OCI-LY7 (cell line): Measurements from ENCODE around the gene DTX1. TPM values are rescaled to one million over a fixed set of nuclear protein-coding genes. Genes with fewer than 3 reads are reported as not detected.
A peak's percentile ranks its signal among the peaks of the same experiment; 100 is the strongest.

ENCODE experiments used
- BruUV-seq: library from RNA; stranded (reverse); fragments of 400-500 nt; replicated peaks from 2 replicates; lab custom pipeline; 2021; lab: Mats Ljungman, UMichigan
- CTCF ChIA-PET: fragments of 300-600 bp; sonication (Branson Sonifier 250); formaldehyde crosslinking; loops from one replicate; lab custom pipeline; 2022; ENCODE audit warnings: antibody characterized with exemption; ENCODE audit not compliant: unreplicated experiment; lab: Charles Lee
- POLR2A ChIA-PET: fragments of 300-600 bp; sonication (Branson Sonifier 250); formaldehyde crosslinking; loops from one replicate; lab custom pipeline; 2022; ENCODE audit warnings: antibody characterized with exemption; lab: Charles Lee
- DNase-seq: peaks from one replicate; pipeline ENCODE4 v3.0.0-alpha.2; 2015; ENCODE audit warnings: low spot score
- H2AFZ ChIP-seq: fragments of 200-600 bp; sonication (generic), shearing (Covaris generic); 2 replicates; pipeline ENCODE4 v1.6.1; 2014; ENCODE audit warnings: mild to moderate bottlenecking, antibody characterized with exemption, low read length, moderate library complexity
- H3K27ac ChIP-seq: fragments of 200-600 bp; sonication (generic); 2 replicates; pipeline ENCODE4 v1.5.1; 2014; ENCODE audit warnings: mixed run types, low read depth, mild to moderate bottlenecking, moderate library complexity, low read length, inconsistent platforms; ENCODE audit not compliant: poor library complexity, severe bottlenecking
- H3K36me3 ChIP-seq: fragments of 200-600 bp; sonication (generic); 2 replicates; pipeline ENCODE4 v1.6.1; 2014; ENCODE audit warnings: mild to moderate bottlenecking, antibody characterized with exemption, low read length, moderate library complexity, mixed read lengths; ENCODE audit not compliant: insufficient read depth
- H3K4me1 ChIP-seq: fragments of 200-600 bp; sonication (generic); 2 replicates; pipeline ENCODE4 v1.5.1; 2014; ENCODE audit warnings: mild to moderate bottlenecking, low read length; ENCODE audit not compliant: insufficient read depth, poor library complexity, severe bottlenecking
- H3K4me2 ChIP-seq: fragments of 200-600 bp; sonication (generic); 2 replicates; pipeline ENCODE4 v1.6.1; 2014; ENCODE audit warnings: mild to moderate bottlenecking, low read length
- H3K4me3 ChIP-seq: fragments of 200-600 bp; sonication (generic); 2 replicates; pipeline ENCODE4 v1.5.1; 2014; ENCODE audit warnings: mild to moderate bottlenecking, low read depth, low read length; ENCODE audit not compliant: poor library complexity, severe bottlenecking
- H3K79me2 ChIP-seq: fragments of 200-600 bp; sonication (generic); 2 replicates; pipeline ENCODE4 v1.6.1; 2016; ENCODE audit warnings: low read depth, mild to moderate bottlenecking, low read length, moderate library complexity, mixed read lengths; ENCODE audit not compliant: insufficient read depth
- H3K9me2 ChIP-seq: fragments of 200-600 bp; sonication (generic); 2 replicates; pipeline ENCODE4 v1.6.1; 2016; ENCODE audit warnings: mild to moderate bottlenecking, low read length, mixed read lengths; ENCODE audit not compliant: insufficient read depth
- H3K9me3 ChIP-seq: fragments of 200-600 bp; sonication (generic); 2 replicates; pipeline ENCODE4 v1.6.1; 2014; ENCODE audit warnings: mild to moderate bottlenecking, mixed run types, low read length, mixed read lengths
- H4K20me1 ChIP-seq: fragments of 200-600 bp; sonication (generic); 2 replicates; pipeline ENCODE4 v1.6.1; 2014; ENCODE audit warnings: mild to moderate bottlenecking, antibody characterized with exemption, low read length, moderate library complexity, mixed read lengths; ENCODE audit not compliant: insufficient read depth
- CTCF ChIP-seq: fragments of 200-600 bp; sonication (generic); conservative IDR thresholded peaks from 2 replicates; pipeline ENCODE4 v1.5.1; 2014; ENCODE audit warnings: mild to moderate bottlenecking, antibody characterized with exemption, low read length, moderate library complexity, mixed read lengths
- EZH2phosphoT487 ChIP-seq: fragments of 200-600 bp; sonication (generic); IDR thresholded peaks from 2 replicates; pipeline ENCODE4 v1.6.1; 2018; ENCODE audit warnings: low read depth, borderline replicate concordance, mild to moderate bottlenecking, mixed run types, antibody characterized with exemption, low read length, moderate library complexity, mixed read lengths
- intact Hi-C: fragments of 100-400 bp; cut with micrococcal nuclease; formaldehyde crosslinking; loops from one replicate; pipeline ENCODE4 v1.10.0; 2022; ENCODE audit not compliant: unreplicated experiment
- total RNA-seq, 2 experiments: library from RNA; depleted of rRNA in 1 of 2; stranded (reverse); fragments of >200 nt in 1 of 2; shearing (Covaris generic) in 1 of 2; gene quantifications; 2 replicates each; pipeline ENCODE4 v1.2.3, GENCODE V29; 2014 to 2022

The DTX1 gene
- total RNA-seq, 2 experiments from 2014 or later = 293 to 535 TPM

- H3K9me3 ChIP-seq = no peaks in the 10 kb centered on the region
- no peak overlapping the region for H2AFZ ChIP-seq
- POLR2A ChIA-PET = interaction anchor here (0.6 to 1.2 kb wide), 4 partner anchors 14 to 594 kb away, joined by 3 to 5 read pairs (median 3); no protein-coding TSS in a partner anchor
- H3K79me2 ChIP-seq = no peaks in the 10 kb centered on the region
- BruUV-seq = no TSS peak
- H4K20me1 ChIP-seq = no peaks in the 10 kb centered on the region
- CTCF ChIA-PET = no interaction called here
- DNase-seq = no peak
- no peaks in the 10 kb centered on the region for H3K9me2 ChIP-seq
- peaks cover 45% of the 10 kb centered on the region for H3K4me1 ChIP-seq
- TF ChIP-seq EZH2phosphoT487 = no peak
- no peak for TF ChIP-seq CTCF
- H3K36me3 ChIP-seq = peaks cover 14% of the 10 kb centered on the region
- intact Hi-C loops = no loop called here
- no peak overlapping the region for H3K4me2 ChIP-seq
- no peak overlapping the region for H3K27ac ChIP-seq
- H3K4me3 ChIP-seq = no peak overlapping the region
Observed at GRCh38 chr12:113044516-113044915, 12.0 kb upstream of the DTX1 start.

GRCh38 chr12:113048716-113049127 is 7.8 kb upstream of the DTX1 start:
- Histone ChIP-seq H3K4me2 (peak overlapping the region; percentile 56), H3K27ac (peak overlapping the region; percentile 97), H3K4me3 (no peak overlapping the region), H3K9me3 (no peaks in the 10 kb centered on the region), H3K36me3 (peaks cover 8% of the 10 kb centered on the region), H4K20me1 (no peaks in the 10 kb centered on the region), H3K79me2 (peaks cover 5% of the 10 kb centered on the region; the same call in 1 of the 2 replicates), H2AFZ (no peak overlapping the region), H3K9me2 (no peaks in the 10 kb centered on the region), H3K4me1 (peaks cover 73% of the 10 kb centered on the region)
- DNase-seq = peak; percentile 91
- TF ChIP-seq CTCF = peak; percentile 96
- no peak for TF ChIP-seq EZH2phosphoT487
- POLR2A ChIA-PET = interaction anchor here (0.5 to 16.3 kb wide), 12 partner anchors 11 to 125 kb away, joined by 3 to 235 read pairs (median 4); no protein-coding TSS in a partner anchor
- CTCF ChIA-PET = interaction anchor here (1.0 to 2.3 kb wide), 6 partner anchors 39 to 104 kb away, joined by 3 to 9 read pairs (median 6); no protein-coding TSS in a partner anchor
- intact Hi-C loops = loop anchor here (1.0 to 2.0 kb wide), 4 partner anchors 50 to 125 kb away; no protein-coding TSS in a partner anchor
- no TSS peak for BruUV-seq
